Vagina (tissue), 2 donors: ENCODE results near the gene WT1. TPM values are rescaled to one million over a fixed set of nuclear protein-coding genes. Genes with fewer than 3 reads are reported as not detected.

Experiments
- DNase-seq, 2 donors: peaks; one replicate each; pipeline ENCODE4 v3.0.0-alpha.2; 2017; ENCODE audit errors: extremely low spot score in 2 of 2
- H3K27ac ChIP-seq: fragments of 200-600 bp; sonication (generic); one replicate; pipeline ENCODE4 v1.5.1; 2019
- H3K27me3 ChIP-seq: fragments of 200-600 bp; sonication (generic); one replicate; pipeline ENCODE4 v1.5.1; 2019
- H3K36me3 ChIP-seq, 2 donors: fragments of 200-600 bp; sonication (generic); one replicate each; pipeline ENCODE4 v1.5.1; 2017 to 2019
- H3K4me1 ChIP-seq: fragments of 200-600 bp; sonication (generic); one replicate; pipeline ENCODE4 v1.5.1; 2019
- H3K4me3 ChIP-seq, 2 donors: fragments of 200-600 bp; sonication (generic); 1 replicate in 1 of 2; 2 replicates in 1 of 2; pipeline ENCODE4 v1.5.1; 2016 to 2019
- H3K9me3 ChIP-seq: fragments of 200-600 bp; sonication (generic); one replicate; pipeline ENCODE4 v1.5.1; 2019
- CTCF ChIP-seq, 3 experiments: fragments of 450-650 bp in 2 of 3; fragments of 200-600 bp in 1 of 3; sonication (generic) in 1 of 3; IDR thresholded peaks; one replicate each; pipeline ENCODE4 v1.5.1; 2017 to 2019; ENCODE audit warnings: antibody characterized with exemption in 3 of 3, mild to moderate bottlenecking in 2 of 3, moderate library complexity in 2 of 3
- POLR2A ChIP-seq, 2 donors: fragments of 450-650 bp; IDR thresholded peaks; one replicate each; pipeline ENCODE4 v1.6.1; 2017; ENCODE audit warnings: antibody characterized with exemption in 2 of 2, mild to moderate bottlenecking in 2 of 2, moderate library complexity in 2 of 2
- POLR2AphosphoS5 ChIP-seq, 2 donors: sonication (generic); formaldehyde crosslinking; IDR thresholded peaks; one replicate each; pipeline ENCODE4 v1.9.0; 2017; ENCODE audit warnings: antibody characterized with exemption in 2 of 2, mild to moderate bottlenecking in 2 of 2, low read depth in 1 of 2; ENCODE audit not compliant: insufficient read depth in 1 of 2
- intact Hi-C: fragments of 100-400 bp; cut with DNase I; formaldehyde crosslinking; loops from one replicate; pipeline ENCODE4 v1.15.1; 2023
- total RNA-seq: library from RNA; depleted of rRNA; stranded (reverse); fragments of >200 nt; gene quantifications from one replicate; pipeline ENCODE4 v1.2.3, GENCODE V29; 2016

Gene WT1
- total RNA-seq, 1 donor from 2014 or later: 32.7 TPM

GRCh38 chr11:32388365-32388764, 47.0 kb downstream of the WT1 start:
- no peaks in the 10 kb centered on the region for H3K27me3 ChIP-seq
- no peak overlapping the region for H3K4me3 ChIP-seq
- no peaks in the 10 kb centered on the region for H3K36me3 ChIP-seq
- intact Hi-C loops: no loop called here
- TF ChIP-seq CTCF (IDR thresholded peaks at IDR 0.05) (no peak), POLR2AphosphoS5 (IDR thresholded peaks at IDR 0.05; ENCODE audit: insufficient read depth in 1 of 2, low read depth in 1 of 2) (no peak), POLR2A (IDR thresholded peaks at IDR 0.05) (no peak)
- H3K9me3 ChIP-seq: no peaks in the 10 kb centered on the region
- DNase-seq: no peak
- no peak overlapping the region for H3K27ac ChIP-seq
- H3K4me1 ChIP-seq: peaks cover 7% of the 10 kb centered on the region

GRCh38 chr11:32387411-32387810, 47.9 kb downstream of the WT1 start:
- H3K4me3 ChIP-seq: no peak overlapping the region
- TF ChIP-seq CTCF (IDR thresholded peaks at IDR 0.05) (no peak), POLR2A (IDR thresholded peaks at IDR 0.05) (no peak), POLR2AphosphoS5 (IDR thresholded peaks at IDR 0.05; ENCODE audit: insufficient read depth in 1 of 2, low read depth in 1 of 2) (no peak)
- peak overlapping the region; percentile 29 for H3K27ac ChIP-seq
- intact Hi-C loops: no loop called here
- H3K36me3 ChIP-seq: no peaks in the 10 kb centered on the region
- H3K9me3 ChIP-seq: no peaks in the 10 kb centered on the region
- no peaks in the 10 kb centered on the region for H3K27me3 ChIP-seq
- DNase-seq: no peak
- peaks cover 7% of the 10 kb centered on the region for H3K4me1 ChIP-seq

- DNase-seq: no peak
- H3K4me3 ChIP-seq: no peak overlapping the region
- peak overlapping the region; percentile 29 for H3K27ac ChIP-seq
- intact Hi-C loops: no loop called here
- H3K9me3 ChIP-seq: no peaks in the 10 kb centered on the region
- H3K36me3 ChIP-seq: no peaks in the 10 kb centered on the region
- H3K4me1 ChIP-seq: peaks cover 7% of the 10 kb centered on the region
- no peaks in the 10 kb centered on the region for H3K27me3 ChIP-seq
- TF ChIP-seq CTCF (IDR thresholded peaks at IDR 0.05) (no peak), POLR2AphosphoS5 (IDR thresholded peaks at IDR 0.05; ENCODE audit: insufficient read depth in 1 of 2, low read depth in 1 of 2) (peak in 1 of 2 donors; percentile 31)
These were observed 48.5 kb downstream of the WT1 start for GRCh38 chr11:32386770-32387377.

- TF ChIP-seq CTCF (IDR thresholded peaks at IDR 0.05) (peak in 1 of 3 experiments; percentile 8), POLR2A (IDR thresholded peaks at IDR 0.05) (no peak)
- peaks cover 7% of the 10 kb centered on the region for H3K4me1 ChIP-seq
- no peak overlapping the region for H3K27ac ChIP-seq
- no peak overlapping the region for H3K4me3 ChIP-seq
- intact Hi-C loops: no loop called here
- H3K36me3 ChIP-seq: no peaks in the 10 kb centered on the region
- H3K27me3 ChIP-seq: no peaks in the 10 kb centered on the region
- DNase-seq: no peak
- H3K9me3 ChIP-seq: no peaks in the 10 kb centered on the region
These were observed 49.3 kb downstream of the WT1 start for GRCh38 chr11:32385998-32386397.

- H3K27ac ChIP-seq: no peak overlapping the region
- peaks cover 7% of the 10 kb centered on the region for H3K4me1 ChIP-seq
- H3K27me3 ChIP-seq: no peaks in the 10 kb centered on the region
- no peak overlapping the region for H3K4me3 ChIP-seq
- no peaks in the 10 kb centered on the region for H3K36me3 ChIP-seq
- intact Hi-C loops: no loop called here
- TF ChIP-seq POLR2A (IDR thresholded peaks at IDR 0.05) (no peak), CTCF (IDR thresholded peaks at IDR 0.05) (no peak), POLR2AphosphoS5 (IDR thresholded peaks at IDR 0.05; ENCODE audit: insufficient read depth in 1 of 2, low read depth in 1 of 2) (no peak)
- H3K9me3 ChIP-seq: no peaks in the 10 kb centered on the region
- DNase-seq: no peak
These were observed 52.8 kb downstream of the WT1 start for GRCh38 chr11:32382339-32383049.
